ENCODE results near the gene GRAMD1A.

GRAMD1A gene

GRCh38 chr19:34979819-34980640 lies 20.1 kb upstream of the GRAMD1A start:
- Histone ChIP-seq H3K27ac (ENCODE audit: low read depth in 2 of 2, low read length in 2 of 2) (no peak overlapping the region), H3K9ac (ENCODE audit: low read depth in 1 of 2, low read length in 2 of 2) (no peak overlapping the region), H3K36me3 (ENCODE audit: control insufficient read depth in 2 of 2, insufficient read depth in 2 of 2, low read length in 2 of 2) (no peaks in the 10 kb centered on the region), H3K4me1 (ENCODE audit: control insufficient read depth in 2 of 2, insufficient read depth in 2 of 2, low read length in 2 of 2) (peaks cover 0 to 3% of the 10 kb centered on the region in 2 donors), H3K9me3 (ENCODE audit: control insufficient read depth in 2 of 2, low read length in 2 of 2) (peaks cover 0 to 4% of the 10 kb centered on the region in 2 donors), H3K27me3 (ENCODE audit: control insufficient read depth in 2 of 2, insufficient read depth in 2 of 2, low read length in 2 of 2) (no peaks in the 10 kb centered on the region), H3K4me3 (ENCODE audit: low read length in 2 of 2) (no peak overlapping the region)

- Histone ChIP-seq H3K4me1 (ENCODE audit: control insufficient read depth in 2 of 2, insufficient read depth in 2 of 2, low read length in 2 of 2) (peaks cover 0 to 4% of the 10 kb centered on the region in 2 donors), H3K4me3 (ENCODE audit: low read length in 2 of 2) (no peak overlapping the region), H3K27me3 (ENCODE audit: control insufficient read depth in 2 of 2, insufficient read depth in 2 of 2, low read length in 2 of 2) (no peaks in the 10 kb centered on the region), H3K36me3 (ENCODE audit: control insufficient read depth in 2 of 2, insufficient read depth in 2 of 2, low read length in 2 of 2) (no peaks in the 10 kb centered on the region), H3K9ac (ENCODE audit: low read depth in 1 of 2, low read length in 2 of 2) (no peak overlapping the region), H3K9me3 (ENCODE audit: control insufficient read depth in 2 of 2, low read length in 2 of 2) (no peaks in the 10 kb centered on the region), H3K27ac (ENCODE audit: low read depth in 2 of 2, low read length in 2 of 2) (no peak overlapping the region)
Observed at GRCh38 chr19:34982275-34982674, 17.8 kb upstream of the GRAMD1A start.

- H3K4me3 ChIP-seq (ENCODE audit: low read length in 2 of 2), result no peak overlapping the region
- H3K9ac ChIP-seq (ENCODE audit: low read depth in 1 of 2, low read length in 2 of 2), result no peak overlapping the region
- H3K27ac ChIP-seq (ENCODE audit: low read depth in 2 of 2, low read length in 2 of 2), result no peak overlapping the region
- H3K9me3 ChIP-seq (ENCODE audit: control insufficient read depth in 2 of 2, low read length in 2 of 2), result no peaks in the 10 kb centered on the region
- H3K27me3 ChIP-seq (ENCODE audit: control insufficient read depth in 2 of 2, insufficient read depth in 2 of 2, low read length in 2 of 2), result no peaks in the 10 kb centered on the region
- peaks cover 0 to 4% of the 10 kb centered on the region in 2 donors for H3K4me1 ChIP-seq (ENCODE audit: control insufficient read depth in 2 of 2, insufficient read depth in 2 of 2, low read length in 2 of 2)
- H3K36me3 ChIP-seq (ENCODE audit: control insufficient read depth in 2 of 2, insufficient read depth in 2 of 2, low read length in 2 of 2), result no peaks in the 10 kb centered on the region
Observed at GRCh38 chr19:34983786-34984185, 16.3 kb upstream of the GRAMD1A start.

- H3K9me3 ChIP-seq (ENCODE audit: control insufficient read depth in 2 of 2, low read length in 2 of 2), result no peaks in the 10 kb centered on the region
- H3K9ac ChIP-seq (ENCODE audit: low read depth in 1 of 2, low read length in 2 of 2), result no peak overlapping the region
- H3K4me3 ChIP-seq (ENCODE audit: low read length in 2 of 2), result no peak overlapping the region
- peaks cover 0 to 4% of the 10 kb centered on the region in 2 donors for H3K4me1 ChIP-seq (ENCODE audit: control insufficient read depth in 2 of 2, insufficient read depth in 2 of 2, low read length in 2 of 2)
- no peak overlapping the region for H3K27ac ChIP-seq (ENCODE audit: low read depth in 2 of 2, low read length in 2 of 2)
- H3K36me3 ChIP-seq (ENCODE audit: control insufficient read depth in 2 of 2, insufficient read depth in 2 of 2, low read length in 2 of 2), result no peaks in the 10 kb centered on the region
- H3K27me3 ChIP-seq (ENCODE audit: control insufficient read depth in 2 of 2, insufficient read depth in 2 of 2, low read length in 2 of 2), result no peaks in the 10 kb centered on the region
Observed at GRCh38 chr19:34984287-34984686, 15.8 kb upstream of the GRAMD1A start.

- Histone ChIP-seq H3K27me3 (ENCODE audit: control insufficient read depth in 2 of 2, insufficient read depth in 2 of 2, low read length in 2 of 2) (no peaks in the 10 kb centered on the region), H3K4me3 (ENCODE audit: low read length in 2 of 2) (no peak overlapping the region), H3K9ac (ENCODE audit: low read depth in 1 of 2, low read length in 2 of 2) (no peak overlapping the region), H3K9me3 (ENCODE audit: control insufficient read depth in 2 of 2, low read length in 2 of 2) (no peaks in the 10 kb centered on the region), H3K4me1 (ENCODE audit: control insufficient read depth in 2 of 2, insufficient read depth in 2 of 2, low read length in 2 of 2) (peaks cover 0 to 4% of the 10 kb centered on the region in 2 donors), H3K36me3 (ENCODE audit: control insufficient read depth in 2 of 2, insufficient read depth in 2 of 2, low read length in 2 of 2) (no peaks in the 10 kb centered on the region), H3K27ac (ENCODE audit: low read depth in 2 of 2, low read length in 2 of 2) (peak overlapping the region in 1 of 2 donors; percentile 11)
Observed at GRCh38 chr19:34985249-34986022, 14.7 kb upstream of the GRAMD1A start.

GRCh38 chr19:34988119-34988518 lies 12.0 kb upstream of the GRAMD1A start:
- Histone ChIP-seq H3K9ac (ENCODE audit: low read depth in 1 of 2, low read length in 2 of 2) (no peak overlapping the region), H3K4me1 (ENCODE audit: control insufficient read depth in 2 of 2, insufficient read depth in 2 of 2, low read length in 2 of 2) (peaks cover 0 to 4% of the 10 kb centered on the region in 2 donors), H3K4me3 (ENCODE audit: low read length in 2 of 2) (no peak overlapping the region), H3K27me3 (ENCODE audit: control insufficient read depth in 2 of 2, insufficient read depth in 2 of 2, low read length in 2 of 2) (no peaks in the 10 kb centered on the region), H3K36me3 (ENCODE audit: control insufficient read depth in 2 of 2, insufficient read depth in 2 of 2, low read length in 2 of 2) (no peaks in the 10 kb centered on the region), H3K9me3 (ENCODE audit: control insufficient read depth in 2 of 2, low read length in 2 of 2) (no peaks in the 10 kb centered on the region), H3K27ac (ENCODE audit: low read depth in 2 of 2, low read length in 2 of 2) (no peak overlapping the region)

GRCh38 chr19:34989298-34989697 lies 10.8 kb upstream of the GRAMD1A start:
- H3K27ac ChIP-seq (ENCODE audit: low read depth in 2 of 2, low read length in 2 of 2), result no peak overlapping the region
- no peaks in the 10 kb centered on the region for H3K36me3 ChIP-seq (ENCODE audit: control insufficient read depth in 2 of 2, insufficient read depth in 2 of 2, low read length in 2 of 2)
- H3K9me3 ChIP-seq (ENCODE audit: control insufficient read depth in 2 of 2, low read length in 2 of 2), result no peaks in the 10 kb centered on the region
- no peak overlapping the region for H3K4me3 ChIP-seq (ENCODE audit: low read length in 2 of 2)
- H3K27me3 ChIP-seq (ENCODE audit: control insufficient read depth in 2 of 2, insufficient read depth in 2 of 2, low read length in 2 of 2), result no peaks in the 10 kb centered on the region
- peaks cover 2 to 6% of the 10 kb centered on the region in 2 donors for H3K4me1 ChIP-seq (ENCODE audit: control insufficient read depth in 2 of 2, insufficient read depth in 2 of 2, low read length in 2 of 2)
- H3K9ac ChIP-seq (ENCODE audit: low read depth in 1 of 2, low read length in 2 of 2), result no peak overlapping the region

- no peaks in the 10 kb centered on the region for H3K36me3 ChIP-seq (ENCODE audit: control insufficient read depth in 2 of 2, insufficient read depth in 2 of 2, low read length in 2 of 2)
- H3K27ac ChIP-seq (ENCODE audit: low read depth in 2 of 2, low read length in 2 of 2), result no peak overlapping the region
- no peak overlapping the region for H3K9ac ChIP-seq (ENCODE audit: low read depth in 1 of 2, low read length in 2 of 2)
- peaks cover 14 to 17% of the 10 kb centered on the region in 2 donors for H3K4me1 ChIP-seq (ENCODE audit: control insufficient read depth in 2 of 2, insufficient read depth in 2 of 2, low read length in 2 of 2)
- no peak overlapping the region for H3K4me3 ChIP-seq (ENCODE audit: low read length in 2 of 2)
- no peaks in the 10 kb centered on the region for H3K9me3 ChIP-seq (ENCODE audit: control insufficient read depth in 2 of 2, low read length in 2 of 2)
- no peaks in the 10 kb centered on the region for H3K27me3 ChIP-seq (ENCODE audit: control insufficient read depth in 2 of 2, insufficient read depth in 2 of 2, low read length in 2 of 2)
Observed at GRCh38 chr19:34990578-34991192, 9.4 kb upstream of the GRAMD1A start.

- no peak overlapping the region for H3K4me3 ChIP-seq (ENCODE audit: low read length in 2 of 2)
- peaks cover 20 to 21% of the 10 kb centered on the region in 2 donors for H3K4me1 ChIP-seq (ENCODE audit: control insufficient read depth in 2 of 2, insufficient read depth in 2 of 2, low read length in 2 of 2)
- H3K27ac ChIP-seq (ENCODE audit: low read depth in 2 of 2, low read length in 2 of 2), result no peak overlapping the region
- H3K9me3 ChIP-seq (ENCODE audit: control insufficient read depth in 2 of 2, low read length in 2 of 2), result no peaks in the 10 kb centered on the region
- no peaks in the 10 kb centered on the region for H3K27me3 ChIP-seq (ENCODE audit: control insufficient read depth in 2 of 2, insufficient read depth in 2 of 2, low read length in 2 of 2)
- no peaks in the 10 kb centered on the region for H3K36me3 ChIP-seq (ENCODE audit: control insufficient read depth in 2 of 2, insufficient read depth in 2 of 2, low read length in 2 of 2)
- H3K9ac ChIP-seq (ENCODE audit: low read depth in 1 of 2, low read length in 2 of 2), result no peak overlapping the region
Observed at GRCh38 chr19:34991542-34992333, 8.4 kb upstream of the GRAMD1A start.

Measured in mucosa of rectum (tissue), 2 donors.